Neural crest cell (in vitro differentiated cells): ENCODE results near the gene NOSIP. TPM values are rescaled to one million over a fixed set of nuclear protein-coding genes. Genes with fewer than 3 reads are reported as not detected.
"Not testable (repeated sequence)": the region's sequence is repeated elsewhere in the genome, so short reads cannot be mapped to it uniquely, and the experiment has no call there.

Experiments used
- DNase-seq: peaks from one replicate; pipeline ENCODE4 v3.0.0; 2021; ENCODE audit warnings: low read depth, mixed read lengths, low spot score
- H3K27ac Mint-ChIP-seq: one replicate; pipeline ENCODE4 v1.8.0; 2021; ENCODE audit warnings: mild to moderate bottlenecking, mixed read lengths; ENCODE audit not compliant: unreplicated experiment
- H3K27me3 Mint-ChIP-seq: 2 replicates; pipeline ENCODE4 v1.8.0; 2021; ENCODE audit warnings: low read depth, mild to moderate bottlenecking, mixed read lengths
- H3K36me3 Mint-ChIP-seq: 2 replicates; pipeline ENCODE4 v1.8.0; 2021; ENCODE audit warnings: low read depth, mild to moderate bottlenecking, mixed read lengths
- H3K4me1 Mint-ChIP-seq: 2 replicates; pipeline ENCODE4 v1.8.0; 2021; ENCODE audit warnings: mixed read lengths
- H3K4me3 Mint-ChIP-seq: one replicate; pipeline ENCODE4 v1.8.0; 2021; ENCODE audit warnings: mild to moderate bottlenecking, mixed read lengths
- H3K9me3 Mint-ChIP-seq: 2 replicates; pipeline ENCODE4 v1.8.0; 2021; ENCODE audit warnings: mixed read lengths
- long read RNA-seq: library from polyadenylated mRNA; unstranded; transcript quantifications from one replicate; pipeline ENCODE4 v2.0.0, GENCODE V29; 2020
- total RNA-seq: library from RNA; stranded (reverse); gene quantifications from 2 replicates; pipeline ENCODE4 v1.2.1, GENCODE V29; 2021
- TF ChIP-seq, protein P1 (sequence below): fragments of 200-600 bp; sonication (generic); conservative IDR thresholded peaks from 2 replicates; pipeline ENCODE4 v1.5.0; 2021; ENCODE audit warnings: antibody characterized with exemption, mild to moderate bottlenecking

Gene NOSIP, protein sequence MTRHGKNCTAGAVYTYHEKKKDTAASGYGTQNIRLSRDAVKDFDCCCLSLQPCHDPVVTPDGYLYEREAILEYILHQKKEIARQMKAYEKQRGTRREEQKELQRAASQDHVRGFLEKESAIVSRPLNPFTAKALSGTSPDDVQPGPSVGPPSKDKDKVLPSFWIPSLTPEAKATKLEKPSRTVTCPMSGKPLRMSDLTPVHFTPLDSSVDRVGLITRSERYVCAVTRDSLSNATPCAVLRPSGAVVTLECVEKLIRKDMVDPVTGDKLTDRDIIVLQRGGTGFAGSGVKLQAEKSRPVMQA
- 70.2 and 74.1 TPM in 2 replicates for total RNA-seq
- long read RNA-seq, transcript NOSIP-204 (9 exons, 1,005 nt) = major isoform, 21 of 27 reads
- long read RNA-seq, partial matches to known transcripts = 1 of 27 reads
- long read RNA-seq, other reads (novel, unspliced or antisense) = 2 of 27 reads

DNA sequence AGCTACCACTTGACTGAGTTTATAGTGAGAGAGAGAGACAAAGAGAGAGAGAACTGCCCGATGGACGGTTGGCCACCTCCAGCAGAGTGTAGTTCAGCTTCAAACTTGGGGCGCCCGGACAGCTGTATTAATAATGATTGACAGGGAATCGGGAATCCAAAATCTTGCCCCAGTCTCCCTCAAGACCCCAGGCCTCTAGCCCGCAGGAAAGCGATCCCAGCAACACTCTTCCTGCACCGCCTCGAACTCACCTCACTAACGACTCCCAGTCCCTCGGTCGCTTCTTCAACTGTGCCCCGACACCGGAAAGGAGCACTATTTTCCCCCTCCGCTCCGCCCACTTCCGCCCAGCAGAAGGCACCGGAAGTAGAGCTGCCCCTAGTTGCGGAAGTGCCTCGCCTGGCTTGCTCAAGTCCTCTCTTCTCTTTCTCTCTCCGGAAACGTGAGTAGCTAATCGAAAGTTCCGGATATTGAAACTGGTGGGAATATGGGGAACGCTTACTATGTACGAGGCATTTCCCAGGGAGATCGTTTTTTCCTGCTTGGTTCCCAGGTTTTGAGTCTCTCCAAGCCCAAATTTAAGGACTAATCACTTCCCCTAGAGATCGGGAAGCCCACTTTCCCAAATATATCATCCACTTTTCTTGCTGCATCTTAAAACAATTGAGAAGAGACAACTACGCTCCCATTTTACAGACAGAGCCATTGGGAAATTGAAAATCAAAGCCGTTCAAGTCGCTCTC, at the start of gene NOSIP:
TSS of gene NOSIP (minus strand) at position 293 of the 743 bp plus-strand sequence. CDS start 19,865 bp downstream, outside the sequence.
- TF ChIP-seq, protein P1, sequence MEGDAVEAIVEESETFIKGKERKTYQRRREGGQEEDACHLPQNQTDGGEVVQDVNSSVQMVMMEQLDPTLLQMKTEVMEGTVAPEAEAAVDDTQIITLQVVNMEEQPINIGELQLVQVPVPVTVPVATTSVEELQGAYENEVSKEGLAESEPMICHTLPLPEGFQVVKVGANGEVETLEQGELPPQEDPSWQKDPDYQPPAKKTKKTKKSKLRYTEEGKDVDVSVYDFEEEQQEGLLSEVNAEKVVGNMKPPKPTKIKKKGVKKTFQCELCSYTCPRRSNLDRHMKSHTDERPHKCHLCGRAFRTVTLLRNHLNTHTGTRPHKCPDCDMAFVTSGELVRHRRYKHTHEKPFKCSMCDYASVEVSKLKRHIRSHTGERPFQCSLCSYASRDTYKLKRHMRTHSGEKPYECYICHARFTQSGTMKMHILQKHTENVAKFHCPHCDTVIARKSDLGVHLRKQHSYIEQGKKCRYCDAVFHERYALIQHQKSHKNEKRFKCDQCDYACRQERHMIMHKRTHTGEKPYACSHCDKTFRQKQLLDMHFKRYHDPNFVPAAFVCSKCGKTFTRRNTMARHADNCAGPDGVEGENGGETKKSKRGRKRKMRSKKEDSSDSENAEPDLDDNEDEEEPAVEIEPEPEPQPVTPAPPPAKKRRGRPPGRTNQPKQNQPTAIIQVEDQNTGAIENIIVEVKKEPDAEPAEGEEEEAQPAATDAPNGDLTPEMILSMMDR = no peak
- Mint-ChIP-seq H3K27ac (peak within 1 kb of the TSS; percentile 89), H3K27me3 (no peaks in the 10 kb centered on the region), H3K36me3 (no peaks in the 10 kb centered on the region), H3K4me3 (peak within 1 kb of the TSS; percentile 93), H3K4me1 (peaks cover 20% of the 10 kb centered on the region), H3K9me3 (no peaks in the 10 kb centered on the region)
- DNase-seq = peak; percentile 93

DNA sequence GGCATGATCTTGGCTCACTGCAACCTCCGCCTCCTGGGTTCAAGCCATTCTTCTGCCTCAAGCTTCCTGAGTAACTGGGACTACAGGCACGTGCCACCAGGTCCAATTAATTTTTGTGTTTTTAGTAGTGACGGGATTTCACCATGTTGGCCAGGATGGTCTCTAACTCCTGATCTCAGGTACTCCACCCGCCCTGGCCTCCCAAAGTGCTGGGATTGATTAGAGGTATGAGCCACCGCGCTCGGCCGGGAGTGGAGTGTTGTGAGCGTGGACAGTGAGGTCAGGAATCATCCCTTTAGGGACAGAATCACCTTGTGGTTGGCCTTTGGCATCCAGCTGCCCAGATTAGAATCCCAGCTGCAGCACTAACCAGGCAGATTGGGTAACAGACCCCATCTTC, 49.3 kb upstream of the NOSIP start:
- peak overlapping the region; percentile 9 for H3K4me3 Mint-ChIP-seq
- H3K27me3 Mint-ChIP-seq = peaks cover 2% of the 10 kb centered on the region
- H3K4me1 Mint-ChIP-seq = peaks cover under 1% of the 10 kb centered on the region

DNA sequence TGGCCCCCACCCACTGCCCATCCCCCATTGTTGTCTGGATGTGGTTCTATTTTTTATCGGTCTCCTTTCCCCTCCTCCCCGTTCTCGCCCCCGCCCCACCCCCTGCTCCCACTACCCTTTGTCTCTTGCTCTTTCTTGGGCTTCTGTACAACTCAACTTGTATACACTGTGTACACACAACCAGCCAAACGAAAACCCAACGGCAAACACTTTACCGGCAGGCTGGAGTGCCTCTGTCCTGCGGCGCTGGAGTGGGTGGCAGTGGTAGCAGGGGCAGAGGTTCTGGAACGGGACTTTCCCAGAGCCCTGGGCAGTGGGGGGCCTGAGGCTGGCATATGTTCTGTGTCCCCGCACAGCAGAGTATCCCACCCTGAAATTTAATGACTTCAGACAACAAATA, 45.9 kb upstream of the NOSIP start:
- TF ChIP-seq, protein P1 = no peak
- Mint-ChIP-seq H3K27me3 (no peaks in the 10 kb centered on the region), H3K9me3 (no peaks in the 10 kb centered on the region), H3K4me3 (no peak overlapping the region), H3K4me1 (no peaks in the 10 kb centered on the region), H3K36me3 (peaks cover 12% of the 10 kb centered on the region), H3K27ac (no peak overlapping the region)
- DNase-seq = no peak

More for the DNA sequence above, 49.3 kb upstream of the NOSIP start:
- peaks cover 6% of the 10 kb centered on the region for H3K36me3 Mint-ChIP-seq
- H3K27ac Mint-ChIP-seq = no peak overlapping the region
- no peak for DNase-seq
- no peaks in the 10 kb centered on the region for H3K9me3 Mint-ChIP-seq
- TF ChIP-seq, protein P1 = no peak

DNA sequence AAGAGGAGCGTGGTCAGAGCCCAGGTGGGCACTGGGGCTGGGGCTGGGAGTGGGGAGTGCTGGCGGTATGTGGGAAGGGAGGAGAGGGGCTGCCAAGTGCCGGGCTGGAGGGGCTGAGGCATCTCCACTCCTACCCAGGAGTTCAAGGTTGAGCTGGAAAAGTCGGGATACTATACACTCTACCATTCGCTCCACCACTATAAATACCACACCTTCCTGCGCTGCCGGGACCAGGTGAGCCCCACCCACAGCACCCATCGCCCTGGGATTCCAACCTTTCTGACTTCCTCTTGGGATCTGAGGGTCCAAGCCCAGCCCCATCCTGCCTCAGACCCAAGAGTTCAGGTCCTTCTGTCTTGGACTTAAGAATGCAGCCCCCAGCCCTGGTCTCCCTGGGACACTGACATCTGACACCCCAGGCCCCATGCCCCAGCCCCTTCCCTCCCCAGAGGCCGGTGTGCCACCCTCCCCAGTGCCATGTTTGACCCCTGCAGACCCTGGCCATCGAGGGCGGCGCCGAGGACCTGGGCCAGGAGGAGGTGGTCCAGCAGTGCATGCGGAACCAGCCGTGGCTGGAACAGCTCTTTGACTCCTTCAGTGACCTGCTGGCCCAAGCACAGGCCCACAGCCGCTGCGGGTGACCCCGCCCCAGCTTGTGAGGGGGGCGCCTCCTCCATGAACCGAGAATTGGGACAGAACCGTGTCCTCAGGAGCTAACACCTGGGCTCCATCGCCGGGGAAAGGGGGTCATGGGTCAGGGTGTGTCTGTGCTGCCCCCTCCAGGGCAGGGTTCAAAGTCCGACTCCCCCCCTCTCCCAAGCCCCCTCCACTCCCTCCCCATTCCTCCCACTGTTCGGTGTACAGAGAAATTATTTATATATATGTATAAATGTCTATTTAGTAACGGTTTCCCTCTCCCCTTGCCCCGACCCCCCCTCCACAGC, 44.9 kb upstream of the NOSIP start:
- peaks cover 12% of the 10 kb centered on the region for H3K36me3 Mint-ChIP-seq
- TF ChIP-seq, protein P1 = no peak
- no peak overlapping the region for H3K4me3 Mint-ChIP-seq
- no peaks in the 10 kb centered on the region for H3K27me3 Mint-ChIP-seq
- H3K9me3 Mint-ChIP-seq = no peaks in the 10 kb centered on the region
- DNase-seq = no peak
- H3K4me1 Mint-ChIP-seq = no peaks in the 10 kb centered on the region
- H3K27ac Mint-ChIP-seq = no peak overlapping the region

DNA sequence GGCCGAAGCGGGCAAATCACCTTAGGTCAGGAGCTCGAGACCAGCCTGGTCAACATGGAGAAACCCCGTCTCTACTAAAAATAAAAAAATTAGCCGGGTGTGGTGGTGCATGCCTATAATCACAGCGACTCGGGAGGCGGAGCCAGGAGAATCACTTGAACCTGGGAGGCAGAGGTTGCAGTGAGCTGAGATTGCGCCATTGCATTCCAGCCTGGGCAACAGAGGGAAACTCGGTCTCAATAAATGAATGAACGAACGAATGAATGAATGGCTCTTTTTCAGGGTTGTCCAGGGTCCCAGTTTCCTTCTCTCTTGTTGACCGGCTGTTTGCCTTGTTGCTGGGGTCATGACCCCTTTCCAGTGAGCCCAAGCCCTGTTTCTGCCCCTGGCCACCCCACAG, 37.5 kb upstream of the NOSIP start:
- H3K4me1 Mint-ChIP-seq, H3K27ac Mint-ChIP-seq, H3K27me3 Mint-ChIP-seq, H3K36me3 Mint-ChIP-seq, DNase-seq, H3K4me3 Mint-ChIP-seq, H3K9me3 Mint-ChIP-seq: not testable (repeated sequence)
